NK-92 treated with Interleukin-12 subunit alpha and Interleukin-12 subunit beta, amount 100 ng/mL, for 24 hours (cell line): Measurements from ENCODE around the gene NSG1.

Source experiments
- DNase-seq: peaks from one replicate; lab custom pipeline; 2025; lab: John Stamatoyannopoulos, UW

The NSG1 gene

DNA sequence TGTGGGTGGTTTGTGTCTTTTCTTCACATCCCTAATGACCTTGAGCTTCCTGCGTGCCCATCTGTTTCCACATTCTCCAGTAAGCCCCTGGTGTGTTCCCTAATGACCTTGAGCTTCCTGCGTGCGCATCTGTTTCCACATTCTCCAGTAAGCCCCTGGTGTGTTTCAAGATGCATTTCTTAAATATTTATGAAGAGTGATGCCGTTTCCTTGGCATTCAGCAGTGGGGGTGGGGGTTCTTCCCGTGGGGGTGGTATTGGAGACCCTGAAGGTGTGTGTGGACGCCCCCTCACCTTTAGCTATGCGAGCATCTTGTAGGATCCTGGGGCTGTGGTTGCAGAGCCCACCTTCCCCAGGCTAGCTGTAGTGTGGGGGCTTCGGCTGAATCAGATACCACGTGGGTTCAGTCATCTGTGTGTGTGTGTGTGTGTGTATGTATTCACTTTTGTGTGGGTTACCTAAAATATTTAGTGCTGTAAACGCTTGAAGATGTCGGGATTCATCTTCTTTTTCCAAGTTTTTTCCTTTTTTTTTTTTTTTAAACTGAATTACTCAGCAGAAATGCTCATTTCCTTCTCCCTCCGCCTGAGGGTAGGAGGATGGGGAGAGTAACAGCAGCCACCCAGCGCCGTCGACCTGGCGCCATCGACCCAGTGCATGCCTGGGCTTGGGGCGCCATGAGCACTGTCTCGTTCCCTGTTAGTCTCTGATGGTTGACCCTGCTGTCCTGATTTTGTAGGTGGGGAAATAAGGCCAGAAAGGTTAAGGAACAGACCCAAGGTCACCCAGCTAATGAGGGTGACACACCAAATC is 9.9 kb downstream of the NSG1 start:
- no peak for DNase-seq

- DNase-seq: no peak
Observed at GRCh38 chr4:4397441-4397819, 10.5 kb downstream of the NSG1 start.

DNA sequence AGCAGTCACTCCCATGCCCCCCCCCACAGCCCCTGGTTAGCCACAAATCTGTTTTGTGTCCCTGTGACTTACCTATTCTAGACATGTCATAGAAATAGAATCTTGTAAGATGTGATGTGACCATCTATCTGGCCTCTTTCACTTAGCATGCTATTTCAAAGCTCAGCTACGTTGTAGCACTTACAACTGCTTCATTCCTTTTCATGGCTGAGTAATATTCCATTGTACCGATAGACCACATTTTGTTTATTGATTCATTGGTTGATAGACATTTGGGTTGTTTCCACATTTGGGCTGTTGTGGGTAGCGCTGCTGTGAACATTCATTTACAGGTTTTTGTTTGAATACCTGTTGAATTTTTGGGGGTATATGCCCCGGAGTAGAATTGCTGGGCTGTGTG is 11.5 kb downstream of the NSG1 start:
- DNase-seq: no peak

- DNase-seq: no peak
Observed at GRCh38 chr4:4401036-4401435, 14.1 kb downstream of the NSG1 start.

- no peak for DNase-seq
Observed at GRCh38 chr4:4402966-4403365, 16.1 kb downstream of the NSG1 start.

GRCh38 chr4:4405358-4405962 is 18.6 kb downstream of the NSG1 start:
- DNase-seq: no peak

DNA sequence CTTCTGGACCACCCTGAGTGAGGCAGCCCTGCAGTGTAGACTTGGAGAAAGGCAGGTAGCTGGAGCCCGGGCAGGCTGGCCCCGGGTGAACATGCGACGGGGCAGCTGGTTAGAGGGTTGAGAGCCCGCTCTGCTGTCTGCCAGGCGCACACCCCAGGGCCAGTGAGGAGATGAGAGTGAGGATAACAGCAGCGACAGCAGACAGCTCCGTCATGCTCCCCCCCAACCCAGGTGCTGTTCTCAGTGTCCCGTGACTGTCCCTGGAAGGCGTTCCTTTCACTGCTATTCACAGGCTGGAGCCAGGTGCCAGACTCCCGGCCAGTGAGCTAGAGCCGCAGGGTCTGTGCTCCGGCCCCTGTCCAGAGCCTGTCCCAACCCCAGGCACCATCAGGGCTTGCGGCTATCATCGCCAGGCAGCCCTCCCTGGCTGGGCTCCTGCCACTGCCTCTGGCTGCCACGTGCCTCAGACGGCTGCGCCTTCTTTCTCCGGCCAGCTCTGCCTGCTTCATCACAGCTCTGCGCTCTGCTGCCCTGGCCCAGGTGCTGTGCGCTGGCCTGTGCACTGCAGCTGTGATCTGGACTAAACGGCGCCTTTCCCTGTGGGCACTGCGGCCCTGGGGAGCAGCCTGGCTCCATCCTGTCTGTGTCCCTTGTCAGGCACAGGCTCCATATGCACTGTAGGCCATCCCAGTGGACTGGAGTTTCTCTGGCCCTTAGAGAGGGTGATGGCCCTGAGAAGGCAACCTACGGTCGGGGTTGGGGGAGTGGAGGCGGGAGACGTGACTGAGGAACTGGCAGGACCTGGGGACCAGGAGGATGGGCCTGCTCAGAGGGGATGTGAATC is 19.8 kb downstream of the NSG1 start:
- no peak for DNase-seq

- DNase-seq: no peak
Observed at GRCh38 chr4:4407299-4408131, 20.6 kb downstream of the NSG1 start.

GRCh38 chr4:4408132-4408523 is 21.2 kb downstream of the NSG1 start:
- no peak for DNase-seq

DNA sequence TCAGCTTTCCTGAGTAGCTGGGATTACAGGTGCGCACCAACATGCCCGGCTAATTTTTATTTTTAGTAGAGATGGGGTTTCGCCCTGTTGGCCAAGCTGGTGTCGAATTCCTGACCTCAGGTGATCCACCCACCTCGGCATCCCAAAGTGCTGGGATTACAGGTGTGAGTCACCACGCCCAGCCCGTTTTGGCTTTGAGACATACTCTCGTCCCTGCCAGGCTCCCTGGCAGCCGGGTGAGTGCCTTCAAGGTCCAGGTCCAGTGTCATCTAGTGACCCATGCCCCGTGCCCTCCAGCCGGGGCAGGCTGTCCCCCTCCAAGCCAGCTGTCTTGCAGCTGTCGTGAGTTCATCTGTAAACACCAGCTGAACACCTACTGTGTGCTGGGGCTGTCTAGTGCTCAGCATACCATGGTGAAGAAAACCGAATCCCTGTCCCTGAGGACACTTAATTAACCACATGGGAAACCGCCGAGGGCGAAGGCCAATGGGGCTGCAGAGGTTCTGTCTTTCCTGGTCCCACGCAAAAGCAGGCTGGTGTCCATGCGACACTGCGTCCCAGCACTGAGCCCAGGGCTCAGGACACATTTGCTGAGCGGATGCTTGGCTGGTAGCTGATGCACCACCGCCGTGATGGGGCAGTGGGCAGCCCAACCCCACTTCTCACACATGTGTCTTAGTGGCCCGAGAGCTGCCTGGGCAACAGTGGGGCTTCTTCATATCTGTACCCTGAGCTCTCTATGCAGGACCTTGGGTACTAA is 21.9 kb downstream of the NSG1 start:
- no peak for DNase-seq

DNA sequence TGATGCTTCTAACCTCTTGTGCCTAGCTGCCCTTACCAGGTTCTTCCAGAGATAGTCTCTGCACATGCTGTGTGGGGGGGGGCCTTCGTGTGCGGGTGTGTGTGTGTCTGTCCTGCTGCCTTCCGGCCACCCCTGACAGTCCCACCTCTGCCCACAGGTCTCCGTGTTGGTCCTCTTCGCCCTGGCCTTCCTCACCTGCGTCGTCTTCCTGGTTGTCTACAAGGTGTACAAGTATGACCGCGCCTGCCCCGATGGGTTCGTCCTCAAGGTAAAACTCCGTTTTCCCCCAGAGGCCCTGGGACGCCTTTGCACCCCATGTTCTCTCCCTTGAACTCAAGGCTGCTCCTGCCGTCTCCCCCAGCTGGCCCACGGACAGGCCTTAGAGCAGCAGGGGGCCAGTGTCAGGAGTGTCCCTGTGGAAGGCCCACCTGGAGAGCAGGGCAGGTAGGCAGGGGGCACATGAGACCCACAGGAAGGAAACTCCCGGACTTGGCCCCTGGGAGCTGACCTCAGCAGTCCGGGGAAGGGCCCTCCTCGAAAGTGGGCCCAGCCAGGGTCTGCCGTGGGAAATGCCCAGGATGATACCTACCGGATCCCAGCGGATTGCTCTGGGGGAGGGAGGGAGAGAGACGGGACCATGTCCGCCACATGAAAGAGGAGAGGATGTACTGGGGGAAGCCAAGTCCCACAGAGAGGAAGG is 22.7 kb downstream of the NSG1 start:
- no peak for DNase-seq

- DNase-seq: no peak
Observed at GRCh38 chr4:4410271-4410670, 23.4 kb downstream of the NSG1 start.

DNA sequence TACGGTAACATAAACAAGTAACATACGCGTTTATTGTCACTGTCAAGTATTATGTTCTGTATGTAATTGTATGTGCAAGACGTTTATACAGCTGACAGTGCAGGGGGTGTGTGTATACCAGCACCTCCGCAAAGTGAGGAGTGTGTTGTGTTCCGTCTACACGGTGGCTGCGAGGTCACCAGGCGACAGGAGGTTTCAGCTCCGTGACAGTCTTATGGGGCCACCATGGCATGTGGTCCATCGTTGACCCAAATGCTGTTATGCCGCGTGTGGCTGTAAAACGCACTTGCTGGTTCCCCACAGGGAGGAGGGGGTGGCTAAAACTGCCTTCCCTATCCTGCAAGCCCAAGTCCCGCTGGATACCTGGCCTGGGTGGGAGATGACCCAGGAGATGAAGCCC is 25.0 kb downstream of the NSG1 start:
- no peak for DNase-seq

DNA sequence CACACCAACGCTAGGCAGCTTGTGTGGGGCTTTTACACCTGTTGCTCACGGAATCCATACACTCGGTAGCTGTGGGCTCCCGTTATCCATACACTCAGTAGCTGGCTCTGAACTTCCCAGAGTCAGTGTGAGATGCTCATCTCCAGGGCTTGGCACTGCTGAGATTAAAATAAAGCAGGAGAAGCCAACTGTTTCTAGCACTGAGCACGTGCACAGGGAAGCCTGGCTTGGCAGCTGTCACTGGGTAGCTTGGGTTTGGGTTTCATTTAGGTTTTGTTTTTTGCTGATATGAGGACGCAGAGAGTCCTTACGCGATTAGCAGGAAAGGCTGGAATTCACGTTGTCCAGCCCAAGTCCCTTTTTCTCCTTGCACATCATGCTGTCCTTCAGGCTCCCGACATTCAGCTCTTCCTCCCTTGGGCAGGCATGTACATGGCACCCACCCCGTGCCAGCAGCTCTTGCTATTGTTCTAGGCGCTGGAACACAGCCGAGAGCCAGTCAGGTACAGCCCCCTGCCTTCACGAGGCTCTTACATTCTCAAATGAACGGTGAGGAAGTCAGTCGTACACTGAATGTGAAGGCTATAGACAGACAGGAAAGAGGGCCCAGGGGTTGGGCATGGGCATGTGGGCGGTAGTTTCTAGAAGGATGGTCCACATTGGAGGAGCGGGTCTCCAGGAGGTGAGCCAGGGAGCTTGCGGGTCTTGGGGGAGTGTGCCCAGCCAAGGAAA is 25.9 kb downstream of the NSG1 start:
- DNase-seq: no peak

- DNase-seq: no peak
Observed at GRCh38 chr4:4413373-4413725, 26.4 kb downstream of the NSG1 start.

- no peak for DNase-seq
Observed at GRCh38 chr4:4413806-4414205, 26.9 kb downstream of the NSG1 start.

DNA sequence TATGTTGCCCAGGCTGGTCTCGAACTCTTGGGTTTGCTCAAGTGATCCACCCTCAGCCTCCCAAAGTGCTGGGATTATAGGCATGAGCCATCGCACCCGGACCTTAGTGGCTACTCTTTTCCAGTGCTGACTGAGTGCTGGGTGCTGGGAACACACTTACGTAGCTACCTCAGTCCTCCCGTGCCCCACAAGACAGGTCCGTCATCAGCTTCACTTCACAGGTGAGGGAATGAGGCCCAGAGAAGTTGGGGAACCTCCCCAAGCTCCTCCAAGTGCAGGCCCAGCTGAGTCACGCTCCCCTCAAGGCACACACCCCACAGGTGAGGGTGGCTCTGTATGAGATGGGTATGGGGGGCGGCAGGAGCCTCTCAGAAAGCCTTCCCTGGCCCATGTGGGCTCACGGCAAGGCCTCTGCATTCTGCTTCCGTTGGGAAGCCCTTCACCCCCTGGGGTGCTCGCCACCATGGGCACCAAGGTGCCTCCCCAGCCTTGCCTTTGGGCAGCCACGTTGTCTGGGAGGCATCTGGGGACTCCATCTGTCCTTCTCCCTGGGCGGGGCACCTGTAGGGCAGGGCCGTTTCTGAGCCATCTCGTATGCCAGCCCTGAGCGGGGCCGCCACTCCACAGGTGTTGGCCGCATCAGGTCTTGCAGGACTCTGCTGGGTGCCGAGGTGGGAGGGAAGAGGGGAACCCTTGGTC is 28.4 kb downstream of the NSG1 start:
- DNase-seq: no peak

DNA sequence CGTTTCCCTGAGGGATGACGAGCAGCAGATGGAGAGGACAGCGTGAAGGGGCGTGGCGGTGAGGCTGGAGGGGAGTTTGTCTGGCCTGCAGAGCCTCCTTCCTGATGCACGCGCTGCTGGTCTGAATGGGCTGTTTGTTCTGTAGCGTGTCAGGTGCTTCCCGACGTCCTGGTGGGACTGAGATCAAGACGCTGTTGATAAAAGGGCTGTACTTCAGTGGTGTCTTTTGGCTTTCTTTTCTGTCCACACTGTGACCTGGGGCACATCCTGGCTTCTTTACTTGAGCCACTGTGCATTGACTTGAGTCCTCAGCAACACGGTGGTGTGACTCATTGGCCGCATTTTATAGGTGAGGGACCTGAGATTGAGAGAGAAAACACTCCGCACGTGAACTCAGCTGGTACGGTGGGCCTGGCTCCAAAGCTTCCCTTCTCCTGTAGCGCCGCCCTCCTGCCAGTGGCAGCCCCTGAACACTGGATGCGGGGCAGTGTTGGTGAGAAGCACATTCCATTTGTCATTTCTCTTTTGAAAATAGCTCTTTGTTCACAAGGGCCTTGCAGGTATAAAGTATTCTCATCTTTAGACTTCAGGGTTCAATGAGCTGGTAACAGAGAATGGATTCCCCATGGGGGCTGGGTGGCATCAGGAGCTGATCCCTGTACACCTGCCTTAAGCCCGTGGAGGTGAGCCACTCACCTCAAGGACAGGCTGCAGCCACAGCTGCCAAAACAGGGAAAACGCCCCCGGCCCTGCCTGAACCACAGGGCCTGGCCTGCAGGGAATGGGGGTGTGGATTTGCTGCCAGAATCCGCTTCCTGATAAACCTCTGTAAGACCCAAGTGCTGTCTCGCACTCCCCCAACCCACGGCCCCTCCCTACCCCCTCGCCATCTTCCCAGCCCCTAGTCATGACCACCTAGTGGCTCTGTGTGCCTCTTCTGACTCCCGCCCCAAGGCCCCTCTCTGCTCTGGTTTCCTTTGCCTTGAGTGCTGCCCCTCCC is 29.2 kb downstream of the NSG1 start:
- no peak for DNase-seq
